Body of pancreas (tissue), 4 donors: Measurements from ENCODE around the gene SEMA6A.

ENCODE experiments used
- POLR2A ChIP-seq, 3 donors: fragments of 450-650 bp; IDR thresholded peaks; one replicate each; pipeline ENCODE4 v1.6.1; 2016; ENCODE audit warnings: antibody characterized with exemption in 3 of 3, mild to moderate bottlenecking in 2 of 3
- TF ChIP-seq, protein P1 (sequence below), 7 experiments: fragments of 450-650 bp in 4 of 7; fragments of 200-600 bp in 3 of 7; sonication (generic) in 3 of 7; IDR thresholded peaks; one replicate each; pipeline ENCODE4 v1.5.1; 2016 to 2019; ENCODE audit warnings: antibody characterized with exemption in 7 of 7

DNA sequence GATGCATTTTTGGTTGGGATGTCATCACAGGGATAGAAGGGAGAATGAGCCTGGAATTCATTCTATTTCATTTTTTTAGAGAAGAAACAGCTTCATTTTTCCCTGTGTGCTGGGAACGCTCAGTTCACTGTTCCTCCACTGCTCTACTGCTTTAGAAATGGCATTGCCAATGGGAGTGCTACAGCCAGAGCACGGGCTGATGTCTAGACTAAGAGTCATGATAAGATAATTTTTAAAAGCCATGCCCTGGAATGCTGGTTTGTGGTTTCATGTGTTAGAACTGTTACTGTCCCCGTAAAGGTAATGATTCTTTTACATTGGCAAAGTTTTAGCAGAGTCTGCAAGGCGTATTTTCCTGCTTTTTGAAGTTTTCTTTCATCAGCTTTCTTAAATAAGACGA is 119.6 kb downstream of the SEMA6A start:
- TF ChIP-seq, protein P1, sequence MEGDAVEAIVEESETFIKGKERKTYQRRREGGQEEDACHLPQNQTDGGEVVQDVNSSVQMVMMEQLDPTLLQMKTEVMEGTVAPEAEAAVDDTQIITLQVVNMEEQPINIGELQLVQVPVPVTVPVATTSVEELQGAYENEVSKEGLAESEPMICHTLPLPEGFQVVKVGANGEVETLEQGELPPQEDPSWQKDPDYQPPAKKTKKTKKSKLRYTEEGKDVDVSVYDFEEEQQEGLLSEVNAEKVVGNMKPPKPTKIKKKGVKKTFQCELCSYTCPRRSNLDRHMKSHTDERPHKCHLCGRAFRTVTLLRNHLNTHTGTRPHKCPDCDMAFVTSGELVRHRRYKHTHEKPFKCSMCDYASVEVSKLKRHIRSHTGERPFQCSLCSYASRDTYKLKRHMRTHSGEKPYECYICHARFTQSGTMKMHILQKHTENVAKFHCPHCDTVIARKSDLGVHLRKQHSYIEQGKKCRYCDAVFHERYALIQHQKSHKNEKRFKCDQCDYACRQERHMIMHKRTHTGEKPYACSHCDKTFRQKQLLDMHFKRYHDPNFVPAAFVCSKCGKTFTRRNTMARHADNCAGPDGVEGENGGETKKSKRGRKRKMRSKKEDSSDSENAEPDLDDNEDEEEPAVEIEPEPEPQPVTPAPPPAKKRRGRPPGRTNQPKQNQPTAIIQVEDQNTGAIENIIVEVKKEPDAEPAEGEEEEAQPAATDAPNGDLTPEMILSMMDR (IDR thresholded peaks at IDR 0.05), result no peak
- no peak for TF ChIP-seq POLR2A (IDR thresholded peaks at IDR 0.05)
